ENCODE measurements around the gene CFDP1. TPM values are rescaled to one million over a fixed set of nuclear protein-coding genes. Genes with fewer than 3 reads are reported as not detected.

CFDP1 gene
- total RNA-seq, 4 donors from 2014 or later = 32.8 to 55.8 (median 45.7) TPM

GRCh38 chr16:75478480-75479345, 45.4 kb upstream of the CFDP1 start:
- TF ChIP-seq CTCF (IDR thresholded peaks at IDR 0.05) (no peak), POLR2A (IDR thresholded peaks at IDR 0.05) (no peak)
- intact Hi-C loops (cut with DNase I) = loop anchor here (10.0 kb wide), 1 partner anchor 276 kb away; no protein-coding TSS in a partner anchor
- Histone ChIP-seq H3K27ac (no peak overlapping the region), H3K27me3 (no peaks in the 10 kb centered on the region), H3K4me3 (no peak overlapping the region), H3K4me1 (peaks cover 0 to 24% (median 3%) of the 10 kb centered on the region in 3 donors), H3K36me3 (no peaks in the 10 kb centered on the region), H3K9me3 (no peaks in the 10 kb centered on the region)
- WGBS, 2 donors = 95 to 97% methylated on average over 26 to 27 of the region's 80 CpGs
- DNase-seq = no peak

- TF ChIP-seq POLR2A (IDR thresholded peaks at IDR 0.05) (no peak), CTCF (IDR thresholded peaks at IDR 0.05) (no peak)
- no peak for DNase-seq
Measured at GRCh38 chr16:75477680-75478473, 44.6 kb upstream of the CFDP1 start.

GRCh38 chr16:75476817-75477216, 43.5 kb upstream of the CFDP1 start:
- Histone ChIP-seq H3K36me3 (no peaks in the 10 kb centered on the region), H3K9me3 (no peaks in the 10 kb centered on the region), H3K4me1 (peaks cover 0 to 13% (median 0%) of the 10 kb centered on the region in 3 donors), H3K27ac (peak overlapping the region in 2 of 4 donors; percentile 34 to 59), H3K27me3 (no peaks in the 10 kb centered on the region), H3K4me3 (no peak overlapping the region)
- TF ChIP-seq POLR2A (IDR thresholded peaks at IDR 0.05) (no peak), CTCF (IDR thresholded peaks at IDR 0.05) (no peak)
- no peak for DNase-seq
- 79 to 80% methylated on average over 6 to 8 of the region's 8 CpGs for WGBS, 2 donors
- intact Hi-C loops (cut with DNase I) = loop anchor here (10.0 kb wide), 1 partner anchor 278 kb away; no protein-coding TSS in a partner anchor

More at GRCh38 chr16:75477680-75478473, 44.6 kb upstream of the CFDP1 start:
- H3K27me3 ChIP-seq = no peaks in the 10 kb centered on the region
- no peaks in the 10 kb centered on the region for H3K36me3 ChIP-seq
- H3K4me1 ChIP-seq = peaks cover 0 to 16% (median 0%) of the 10 kb centered on the region in 3 donors
- intact Hi-C loops (cut with DNase I) = loop anchor here (10.0 kb wide), 1 partner anchor 277 kb away; no protein-coding TSS in a partner anchor
- H3K4me3 ChIP-seq = no peak overlapping the region
- H3K27ac ChIP-seq = peak overlapping the region in 1 of 4 donors; percentile 59
- 30 to 41% methylated on average over 4 of the region's 4 CpGs for WGBS, 2 donors
- H3K9me3 ChIP-seq = no peaks in the 10 kb centered on the region

- H3K36me3 ChIP-seq = no peaks in the 10 kb centered on the region
- intact Hi-C loops (cut with DNase I) = loop anchor here (10.0 kb wide), 1 partner anchor 279 kb away; no protein-coding TSS in a partner anchor
- WGBS, 2 donors = 67 to 100% methylated on average over 1 to 2 of the region's 2 CpGs
- no peaks in the 10 kb centered on the region for H3K27me3 ChIP-seq
- TF ChIP-seq CTCF (IDR thresholded peaks at IDR 0.05) (no peak), POLR2A (IDR thresholded peaks at IDR 0.05) (no peak)
- H3K27ac ChIP-seq = peak overlapping the region in 3 of 4 donors; percentile 27 to 61 (median 55)
- no peaks in the 10 kb centered on the region for H3K9me3 ChIP-seq
- no peak overlapping the region for H3K4me3 ChIP-seq
- H3K4me1 ChIP-seq = peaks cover 0 to 13% (median 0%) of the 10 kb centered on the region in 3 donors
- DNase-seq = no peak
Measured at GRCh38 chr16:75475420-75475847, 42.1 kb upstream of the CFDP1 start.

Measured in esophagus squamous epithelium (tissue), 5 donors.